Mesodermal cell (in vitro differentiated cells): ENCODE data around the gene NDNF.
A peak's percentile ranks its signal among the peaks of the same experiment; 100 is the strongest.

ENCODE experiments used
- H3K27ac ChIP-seq: 2 replicates; pipeline ENCODE4 v1.7.0; 2013; ENCODE audit warnings: mild to moderate bottlenecking, low read depth, low read length, moderate library complexity; ENCODE audit not compliant: severe bottlenecking
- H3K36me3 ChIP-seq: 2 replicates; pipeline ENCODE4 v1.7.1; 2013; ENCODE audit warnings: mild to moderate bottlenecking, low read length, moderate library complexity; ENCODE audit not compliant: control insufficient read depth, insufficient read depth
- H3K4me1 ChIP-seq: one replicate; pipeline ENCODE4 v1.7.1; 2013; ENCODE audit warnings: mild to moderate bottlenecking, low read length; ENCODE audit not compliant: insufficient read depth, control insufficient read depth, poor library complexity, severe bottlenecking
- H3K4me3 ChIP-seq: 2 replicates; pipeline ENCODE4 v1.7.0; 2013; ENCODE audit warnings: low read length, control low read depth, mild to moderate bottlenecking; ENCODE audit not compliant: insufficient read depth, poor library complexity, severe bottlenecking; ENCODE audit errors: extremely low read depth
- H3K9me3 ChIP-seq: 2 replicates; pipeline ENCODE4 v1.7.1; 2013; ENCODE audit warnings: mild to moderate bottlenecking, low read length, moderate library complexity; ENCODE audit not compliant: control insufficient read depth
- WGBS, 2 experiments: methylation state at CpG; one replicate each; pipeline ENCODE4 v1.1.5; 2013; ENCODE audit warnings: missing lambda C conversion rate in 2 of 2; ENCODE audit not compliant: insufficient coverage in 2 of 2; 5-methylcytosine and 5-hydroxymethylcytosine counted together

NDNF gene

DNA sequence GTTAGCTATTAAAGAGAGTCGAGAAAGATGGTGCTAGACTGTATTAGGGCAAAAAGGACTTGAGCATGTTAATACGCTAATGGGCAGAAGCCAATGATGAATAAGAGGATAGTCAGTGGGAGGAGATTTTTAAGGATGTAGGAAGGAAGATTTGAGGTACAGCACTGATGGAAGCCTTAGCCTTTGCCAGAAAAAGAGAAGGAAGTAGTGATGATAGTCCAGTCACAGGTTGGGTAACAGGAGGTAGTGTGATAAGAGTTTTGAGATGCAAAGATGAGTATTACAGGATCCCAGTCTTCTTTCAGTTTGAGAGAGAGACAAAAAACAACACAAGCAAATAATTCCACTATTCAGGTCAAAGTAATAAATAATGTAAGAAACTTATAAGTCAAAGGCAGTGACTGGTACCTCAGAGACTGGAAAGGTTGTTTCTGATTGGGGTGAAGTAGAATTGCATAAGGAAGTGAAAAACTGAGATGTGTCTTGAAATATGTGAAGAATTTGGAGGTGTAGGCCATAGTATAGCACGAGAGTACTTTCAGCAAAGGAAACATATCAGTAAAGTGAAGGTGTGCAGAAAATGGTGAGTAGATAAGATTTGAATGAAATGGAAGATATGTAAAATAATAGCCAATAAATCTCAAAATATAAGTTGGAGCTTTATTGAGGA is 22.1 kb upstream of the NDNF start:
- no peaks in the 10 kb centered on the region for H3K4me1 ChIP-seq
- no peaks in the 10 kb centered on the region for H3K36me3 ChIP-seq
- no peak overlapping the region for H3K4me3 ChIP-seq
- no peak overlapping the region for H3K27ac ChIP-seq
- no peaks in the 10 kb centered on the region for H3K9me3 ChIP-seq
- WGBS, 2 experiments: 97 to 100% methylated on average over 2 to 3 of the region's 3 CpGs

DNA sequence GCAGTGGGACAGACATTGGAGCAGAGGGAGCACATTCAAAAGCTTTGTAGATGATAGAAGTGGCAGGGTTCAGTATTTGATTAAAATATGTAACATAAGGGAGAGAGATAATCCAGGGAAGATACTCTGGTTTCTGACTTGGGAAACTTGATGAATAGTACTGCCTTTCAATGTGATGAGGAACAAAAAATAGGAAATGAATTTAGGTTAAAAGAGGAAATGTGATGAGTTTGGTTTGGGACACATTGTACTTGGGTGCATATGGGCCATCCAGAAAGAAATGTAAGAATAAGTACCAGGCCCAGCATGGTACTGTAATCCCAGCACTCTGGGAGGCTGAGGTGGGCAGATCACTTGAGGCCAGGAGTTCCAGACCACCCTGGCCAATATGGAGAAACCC is 20.9 kb upstream of the NDNF start:
- Histone ChIP-seq H3K9me3 (no peaks in the 10 kb centered on the region), H3K27ac (no peak overlapping the region), H3K36me3 (no peaks in the 10 kb centered on the region), H3K4me3 (no peak overlapping the region), H3K4me1 (no peaks in the 10 kb centered on the region)

DNA sequence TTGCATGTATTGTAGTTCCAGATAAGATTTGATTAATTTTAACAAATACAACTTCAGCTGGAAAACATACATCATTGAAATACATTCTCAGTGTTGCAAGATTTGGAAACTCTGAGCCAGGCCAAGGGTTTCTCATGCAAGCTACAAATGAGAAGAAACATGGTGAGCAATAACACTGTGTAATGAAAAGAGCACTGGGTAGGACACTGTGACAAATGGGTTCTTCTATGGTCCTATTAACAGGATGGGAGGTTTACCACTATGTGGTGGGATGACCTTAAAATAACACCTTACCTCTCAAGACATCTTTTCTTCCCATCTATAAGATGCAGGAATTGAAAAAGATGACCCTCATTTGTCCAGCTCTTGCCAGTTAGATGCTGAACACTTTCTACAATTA is 19.6 kb upstream of the NDNF start:
- H3K36me3 ChIP-seq: no peaks in the 10 kb centered on the region
- no peak overlapping the region for H3K4me3 ChIP-seq
- H3K9me3 ChIP-seq: no peaks in the 10 kb centered on the region
- no peak overlapping the region for H3K27ac ChIP-seq
- H3K4me1 ChIP-seq: no peaks in the 10 kb centered on the region

DNA sequence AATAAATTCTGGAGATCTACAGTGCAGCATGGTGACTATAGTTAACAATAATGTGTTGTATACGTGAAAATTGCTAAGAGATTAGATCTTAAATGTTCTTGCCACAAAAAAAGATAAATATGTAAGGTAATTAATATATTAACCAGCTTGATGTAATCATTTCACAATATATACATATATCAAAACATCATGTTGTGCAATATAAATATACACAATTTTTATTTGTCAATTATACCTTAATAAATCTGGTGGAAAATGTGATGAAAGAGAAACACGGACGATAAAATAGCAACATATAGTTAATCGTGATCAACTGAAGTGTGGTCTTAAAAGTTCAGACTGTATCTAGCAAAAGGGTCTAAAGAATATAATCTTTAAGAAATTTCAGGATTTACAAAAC is 16.5 kb upstream of the NDNF start:
- Histone ChIP-seq H3K4me1 (no peaks in the 10 kb centered on the region), H3K27ac (no peak overlapping the region), H3K9me3 (peaks cover 3% of the 10 kb centered on the region), H3K4me3 (no peak overlapping the region), H3K36me3 (no peaks in the 10 kb centered on the region)
- WGBS, 2 experiments: no CpG with 5 or more reads among the region's 4 CpGs

DNA sequence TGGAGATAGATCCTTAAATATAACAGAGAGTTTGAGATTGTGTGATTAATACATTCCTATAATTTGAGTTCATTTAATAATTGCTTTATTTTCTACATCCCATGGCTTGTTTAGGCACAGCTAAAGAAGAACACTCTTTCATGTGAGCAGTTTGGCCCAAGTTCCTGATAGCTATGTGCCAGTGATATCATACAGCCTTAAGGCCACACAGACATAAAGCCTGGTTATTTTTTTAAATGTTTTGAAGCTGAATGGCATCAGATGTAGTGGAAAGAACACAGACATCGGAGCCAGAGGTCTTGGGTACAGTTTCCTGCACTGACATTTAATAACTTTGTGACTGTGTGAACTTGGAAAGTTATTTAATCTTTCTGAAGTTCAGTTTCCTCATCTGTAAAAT is 7.0 kb upstream of the NDNF start:
- H3K36me3 ChIP-seq: no peaks in the 10 kb centered on the region
- H3K4me1 ChIP-seq: no peaks in the 10 kb centered on the region
- H3K4me3 ChIP-seq: no peak overlapping the region
- H3K27ac ChIP-seq: no peak overlapping the region
- H3K9me3 ChIP-seq: no peaks in the 10 kb centered on the region
- WGBS, 2 experiments: 100% methylated on average over 1 of the region's 1 CpG; no CpG with 5 or more reads in 1 of the 2 experiments

DNA sequence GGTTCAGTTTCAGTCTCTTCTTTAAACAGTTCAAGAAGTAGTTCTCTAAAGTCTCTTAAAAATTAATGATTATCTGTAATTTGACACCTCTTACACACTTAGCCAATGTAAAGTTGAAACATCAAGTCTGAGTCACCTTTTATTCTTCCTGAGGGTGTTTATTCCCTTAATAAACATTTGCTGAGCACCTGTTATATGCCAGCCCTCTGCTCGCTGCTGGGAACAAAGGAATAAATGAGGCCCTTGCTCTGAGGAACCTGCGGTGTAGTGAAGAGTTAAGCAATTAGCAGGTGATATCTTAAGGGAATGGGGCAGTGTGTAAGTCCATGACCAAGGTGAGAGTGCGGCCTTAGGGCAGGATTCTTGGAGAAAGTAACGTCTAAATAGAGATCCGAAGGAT is 5.2 kb upstream of the NDNF start:
- H3K4me3 ChIP-seq: no peak overlapping the region
- no peak overlapping the region for H3K27ac ChIP-seq
- no peaks in the 10 kb centered on the region for H3K9me3 ChIP-seq
- H3K4me1 ChIP-seq: no peaks in the 10 kb centered on the region
- H3K36me3 ChIP-seq: no peaks in the 10 kb centered on the region
- 80 to 85% methylated on average over 1 to 5 of the region's 5 CpGs for WGBS, 2 experiments

DNA sequence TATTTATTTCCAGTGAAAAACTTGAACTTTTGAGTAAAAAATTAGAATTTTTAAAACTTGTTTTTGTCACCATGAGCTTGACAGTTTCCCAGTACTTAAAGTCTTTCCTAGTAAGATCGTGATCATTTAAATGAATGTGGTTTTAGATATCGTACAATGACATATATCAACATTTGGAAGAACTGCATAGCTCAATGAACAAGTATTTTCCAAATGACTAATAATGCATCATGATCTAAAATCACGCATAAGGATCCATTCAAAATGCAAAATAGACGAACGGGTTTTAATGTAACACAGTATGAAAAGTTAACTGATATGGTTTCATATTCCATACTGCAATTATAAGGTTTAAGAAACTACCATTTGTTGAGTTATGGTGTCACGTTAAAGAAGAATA is 4.1 kb upstream of the NDNF start:
- H3K4me1 ChIP-seq: no peaks in the 10 kb centered on the region
- H3K27ac ChIP-seq: no peak overlapping the region
- no peak overlapping the region for H3K4me3 ChIP-seq
- H3K36me3 ChIP-seq: no peaks in the 10 kb centered on the region
- no CpG with 5 or more reads among the region's 6 CpGs for WGBS, 2 experiments
- no peaks in the 10 kb centered on the region for H3K9me3 ChIP-seq

DNA sequence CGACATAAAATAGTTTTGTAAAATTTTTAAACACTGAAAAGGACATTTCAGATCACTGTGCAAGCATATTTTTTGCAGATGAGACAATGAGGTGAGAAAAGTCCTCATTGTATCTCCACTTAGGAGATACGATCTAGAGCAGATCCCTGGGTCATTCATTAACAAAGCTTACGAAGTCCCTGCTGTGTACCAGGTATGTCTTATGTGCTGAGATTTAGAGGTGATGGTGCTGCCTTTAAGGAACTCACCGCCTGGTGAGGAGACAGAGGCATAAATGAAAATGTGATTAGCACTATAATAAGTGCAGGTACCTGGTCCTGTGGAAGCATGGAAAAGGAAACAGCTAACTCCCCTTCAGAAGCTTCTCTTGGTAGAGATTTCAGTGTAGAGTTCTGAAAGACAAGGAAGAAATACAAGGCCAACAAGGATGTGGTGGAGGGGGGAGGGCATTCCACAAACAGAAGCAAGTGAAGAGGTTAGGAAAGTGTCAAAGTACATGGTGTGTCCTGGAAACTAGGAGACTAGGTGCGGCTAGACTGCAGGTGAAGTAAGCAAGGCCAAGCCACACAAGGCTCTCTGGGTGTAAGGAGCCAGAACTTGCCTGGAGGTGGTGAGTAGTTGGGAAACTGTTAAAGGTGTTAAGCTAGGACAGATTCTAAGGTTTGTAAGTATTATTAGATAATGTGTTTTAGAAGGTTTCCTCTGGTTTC is 1.5 kb upstream of the NDNF start:
- Histone ChIP-seq H3K36me3 (no peaks in the 10 kb centered on the region), H3K4me1 (no peaks in the 10 kb centered on the region), H3K4me3 (no peak overlapping the region), H3K27ac (no peak overlapping the region), H3K9me3 (no peaks in the 10 kb centered on the region)
- WGBS, 2 experiments: 64 to 79% methylated on average over 3 of the region's 5 CpGs

DNA sequence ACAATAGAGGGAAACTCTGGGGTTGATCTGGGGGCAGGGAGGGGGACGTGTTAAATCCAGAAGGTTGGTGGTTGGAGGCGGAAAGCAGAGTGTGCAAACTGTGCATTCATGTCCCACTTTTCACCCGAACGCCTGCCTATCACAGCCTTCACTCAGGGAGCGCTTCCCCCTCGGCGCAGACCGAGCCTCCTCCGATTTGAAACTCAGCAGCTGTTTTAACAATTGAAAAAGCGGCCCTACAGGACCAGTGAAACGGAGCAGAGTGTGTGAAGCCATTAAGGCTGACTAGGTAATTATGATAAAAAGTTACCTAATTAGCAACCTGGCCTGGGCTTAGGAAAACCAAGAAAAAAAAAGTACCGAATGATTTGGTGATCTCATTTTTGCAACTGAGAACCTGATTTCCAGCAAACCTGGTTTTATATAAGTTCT is 685 bp upstream of the NDNF start:
- H3K27ac ChIP-seq: no peak overlapping the region

DNA sequence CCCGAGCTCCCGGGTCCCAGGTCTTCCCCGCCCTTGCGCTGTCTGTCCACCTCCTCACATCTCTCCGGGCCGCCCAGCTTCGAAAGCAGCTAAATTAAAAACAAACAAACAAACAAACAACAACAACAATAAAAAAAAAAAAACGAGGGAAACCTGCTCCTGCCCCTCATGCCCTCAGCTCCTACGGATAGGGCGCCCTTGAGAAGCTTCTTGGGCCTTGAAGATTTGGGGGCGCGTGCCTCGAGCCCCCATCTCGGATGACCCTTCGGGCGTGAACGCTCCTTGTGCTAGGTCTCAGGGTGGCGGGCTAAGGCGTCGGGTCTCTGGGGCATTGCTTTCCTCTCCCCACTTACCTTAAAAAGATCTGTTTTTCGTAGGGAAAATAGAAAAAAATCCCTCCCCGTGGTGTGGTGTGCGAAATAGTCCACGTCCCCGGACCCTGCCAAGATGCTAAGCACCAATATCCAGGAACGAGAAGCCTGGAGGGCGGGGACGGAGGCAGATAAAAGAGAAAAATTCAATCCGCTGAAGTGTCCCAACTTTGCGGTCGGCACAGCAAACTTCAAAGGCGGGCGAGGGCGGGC is 603 bp downstream of the NDNF start:
- no peak overlapping the region for H3K27ac ChIP-seq
- no peaks in the 10 kb centered on the region for H3K4me1 ChIP-seq
- WGBS, 2 experiments: 0 to 1% methylated on average over 18 to 19 of the region's 34 CpGs
- H3K4me3 ChIP-seq: peak overlapping the region; percentile 60
- H3K36me3 ChIP-seq: no peaks in the 10 kb centered on the region
- H3K9me3 ChIP-seq: no peaks in the 10 kb centered on the region

More for the DNA sequence above, 685 bp upstream of the NDNF start:
- Histone ChIP-seq H3K36me3 (no peaks in the 10 kb centered on the region), H3K9me3 (no peaks in the 10 kb centered on the region), H3K4me1 (no peaks in the 10 kb centered on the region), H3K4me3 (peak overlapping the region; percentile 60)
- 0 to 4% methylated on average over 4 to 9 of the region's 12 CpGs for WGBS, 2 experiments
